Heart right ventricle (tissue), 16 donors: Measurements from ENCODE around the gene C2orf49. TPM values are rescaled to one million over a fixed set of nuclear protein-coding genes. Genes with fewer than 3 reads are reported as not detected.

Experiments
- ATAC-seq, 8 donors: fragments of 200-7000 bp; cut with Tn5 transposase; one replicate each; pipeline ENCODE4 v1.9.1; 2020; ENCODE audit warnings: mild to moderate bottlenecking in 8 of 8, moderate library complexity in 8 of 8, moderate number of reproducible peaks in 1 of 8
- DNase-seq, 2 donors: peaks; one replicate each; pipeline ENCODE4 v3.0.0-alpha.2; 2020
- H3K27ac ChIP-seq, 10 donors: fragments of 200-600 bp; sonication (generic) in 2 of 10; one replicate each; pipeline versions ENCODE4 v1.5.0 to v1.8.0; 2020 to 2022; ENCODE audit warnings: mild to moderate bottlenecking in 3 of 10
- H3K27me3 ChIP-seq, 7 donors: fragments of 200-600 bp; one replicate each; pipeline ENCODE4 v1.8.0; 2021 to 2022; ENCODE audit warnings: mild to moderate bottlenecking in 2 of 7
- H3K36me3 ChIP-seq, 9 donors: fragments of 200-600 bp; sonication (generic) in 1 of 9; one replicate each; pipeline versions ENCODE4 v1.5.0 to v1.8.0; 2020 to 2022; ENCODE audit warnings: mild to moderate bottlenecking in 2 of 9
- H3K4me1 ChIP-seq, 9 donors: fragments of 200-600 bp; sonication (generic) in 1 of 9; one replicate each; pipeline versions ENCODE4 v1.5.0 to v1.8.0; 2020 to 2022; ENCODE audit warnings: mild to moderate bottlenecking in 4 of 9
- H3K4me3 ChIP-seq, 10 donors: fragments of 200-600 bp; sonication (generic) in 2 of 10; one replicate each; pipeline versions ENCODE4 v1.5.0 to v1.8.0; 2020 to 2022; ENCODE audit warnings: mild to moderate bottlenecking in 7 of 10, moderate library complexity in 2 of 10
- H3K9me3 ChIP-seq, 11 donors: fragments of 200-600 bp in 10 of 11; sonication (generic) in 2 of 11; one replicate each; pipeline versions ENCODE4 v1.5.0 to v1.8.0; 2013 to 2022; ENCODE audit warnings: mild to moderate bottlenecking in 2 of 11, control low read depth in 1 of 11, moderate library complexity in 1 of 11
- CTCF ChIP-seq, 9 donors: fragments of 200-600 bp; sonication (generic) in 2 of 9; IDR thresholded peaks; one replicate each; pipeline versions ENCODE4 v1.5.0 to v1.8.0; 2021 to 2022; ENCODE audit warnings: antibody characterized with exemption in 9 of 9, mild to moderate bottlenecking in 5 of 9, moderate library complexity in 1 of 9
- WGBS, 2 donors: extraction: QIAGEN DNeasy Blood & Tissue Kit; methylation state at CpG; one replicate each; pipeline ENCODE4 v1.1.7; 2013; ENCODE audit warnings: inconsistent platforms in 1 of 2; 5-methylcytosine and 5-hydroxymethylcytosine counted together
- intact Hi-C, 10 donors: fragments of 100-400 bp; cut with DNase I; formaldehyde crosslinking; loops; one replicate each; pipeline versions ENCODE4 v1.11.1 to v1.14.2; 2022
- polyA plus RNA-seq, 2 donors: library from polyadenylated mRNA; stranded (reverse); fragments of 200-250 nt; gene quantifications; one replicate each; pipeline ENCODE4 v1.2.3, GENCODE V29; 2013
- total RNA-seq, 10 donors: library from RNA; stranded (reverse); fragmentation: NEBNext Ultra II Directional in 3 of 10; extraction: Animal tissue kit (Norgen Biotek cat#: 25700) in 3 of 10; gene quantifications; one replicate each; pipeline versions ENCODE4 v1.2.1 to v1.2.4, GENCODE V29; 2021 to 2023
- donor health status: Arrhythmogenic right ventricular cardiomyopathy.
- donor health status: ischemic (EF 13 %, LVEDD 7.1; RV severe dilation, severe dysfunction).
- donor health status: healthy with polysubstance abuse.
- donor health status: DM: no; HTN: yes; CAD: no.
- donor health status: DM: no; HTN: no; CAD: no.
- donor health status: ischemic (EF 25% LVEDD 6.9; RV normal size, moderate dysfunction).
- donor health status: ischemic (EF 25% LVEDD 5.7; RV mildly dilated, moderate dysfunction).
- donor health status: healthy.
- donor health status: DM: yes; HTN: yes; CAD: no.
- donor health status: Ischemic cardiomyopathy.
- donor health status: ischemic (EF 35%, LVEDD 5.7; RV mildly dilated, moderate dysfunction).
- donor health status: nonischemic (EF 11% LVEDD 7.7; RV severe dilation, severe dysfunction).
- donor health status: DM: yes; HTN: yes; CAD: no.
- donor health status: PGD.
- donor health status: ischemic (EF 29% LVEDD 5.4; RV normal size, mild dysfunction).
- donor health status: nonischemic (EF 23%, LVEDD 6.1; RV moderate dilation, normal function).

C2orf49 gene
- total and polyA plus RNA-seq, 12 donors = 9.0 to 22.9 (median 16.2) TPM

GRCh38 chr2:105382177-105382576 is 44.8 kb downstream of the C2orf49 start:
- H3K36me3 ChIP-seq = peaks cover 0 to 83% (median 28%) of the 10 kb centered on the region in 9 donors
- no peaks in the 10 kb centered on the region for H3K27me3 ChIP-seq
- WGBS, 2 donors = 73 to 80% methylated on average over 5 of the region's 5 CpGs
- DNase-seq (no peak), ATAC-seq (peak in 3 of 8 donors; percentile 1 to 5 (median 4))
- intact Hi-C loops = no loop called here
- peaks cover 14 to 100% (median 75%) of the 10 kb centered on the region in 9 donors for H3K4me1 ChIP-seq
- no peaks in the 10 kb centered on the region for H3K9me3 ChIP-seq
- TF ChIP-seq CTCF (IDR thresholded peaks at IDR 0.05) = no peak
- H3K4me3 ChIP-seq = no peak overlapping the region
- peak overlapping the region in 8 of 10 donors; percentile 0 to 93 (median 72) for H3K27ac ChIP-seq

GRCh38 chr2:105383432-105384166 is 46.3 kb downstream of the C2orf49 start:
- intact Hi-C loops = no loop called here
- no peak for TF ChIP-seq CTCF (IDR thresholded peaks at IDR 0.05)
- Histone ChIP-seq H3K27ac (peak overlapping the region in 9 of 10 donors; percentile 32 to 93 (median 59)), H3K36me3 (peaks cover 0 to 75% (median 28%) of the 10 kb centered on the region in 9 donors), H3K4me3 (no peak overlapping the region), H3K4me1 (peaks cover 18 to 100% (median 76%) of the 10 kb centered on the region in 9 donors), H3K9me3 (no peaks in the 10 kb centered on the region), H3K27me3 (no peaks in the 10 kb centered on the region)
- ATAC-seq (peak in 4 of 8 donors; percentile 34 to 54 (median 49)), DNase-seq (no peak)
- 46 to 57% methylated on average over 8 of the region's 8 CpGs for WGBS, 2 donors

- H3K4me3 ChIP-seq = no peak overlapping the region
- peaks cover 25 to 100% (median 76%) of the 10 kb centered on the region in 9 donors for H3K4me1 ChIP-seq
- 60 to 72% methylated on average over 7 of the region's 7 CpGs for WGBS, 2 donors
- peak overlapping the region in 9 of 10 donors; percentile 32 to 93 (median 59) for H3K27ac ChIP-seq
- H3K27me3 ChIP-seq = no peaks in the 10 kb centered on the region
- intact Hi-C loops = no loop called here
- H3K9me3 ChIP-seq = no peaks in the 10 kb centered on the region
- peak in 3 of 9 donors; percentile 18 to 29 (median 22) for TF ChIP-seq CTCF (IDR thresholded peaks at IDR 0.05)
- DNase-seq (no peak), ATAC-seq (no peak)
- H3K36me3 ChIP-seq = peaks cover 0 to 69% (median 28%) of the 10 kb centered on the region in 9 donors
Measured at GRCh38 chr2:105384216-105384615, 46.9 kb downstream of the C2orf49 start.

DNA sequence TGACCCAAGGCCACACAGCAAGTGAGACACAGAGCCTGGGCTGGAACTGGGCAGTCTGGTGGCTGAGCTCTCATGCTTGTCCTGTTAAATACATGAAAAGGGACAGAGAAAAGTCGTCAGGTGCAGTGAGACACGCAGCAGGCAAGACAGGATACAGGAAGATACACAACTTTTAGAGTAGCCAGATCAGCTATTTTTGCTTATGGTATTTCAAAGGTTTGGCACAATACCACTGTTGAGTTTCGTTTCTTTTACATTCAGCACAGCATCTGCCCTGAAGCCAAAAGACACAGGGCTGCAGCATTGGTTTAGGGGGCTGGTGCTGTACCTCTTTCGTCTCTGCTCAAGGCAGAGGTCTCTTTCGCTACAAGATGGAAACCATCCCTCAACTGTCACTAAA is 47.5 kb downstream of the C2orf49 start:
- TF ChIP-seq CTCF (IDR thresholded peaks at IDR 0.05) = no peak
- WGBS, 2 donors = 50 to 73% methylated on average over 5 of the region's 5 CpGs
- H3K27ac ChIP-seq = peak overlapping the region in 8 of 10 donors; percentile 11 to 93 (median 68)
- H3K4me1 ChIP-seq = peaks cover 27 to 100% (median 75%) of the 10 kb centered on the region in 9 donors
- no peaks in the 10 kb centered on the region for H3K9me3 ChIP-seq
- no peak for DNase-seq
- intact Hi-C loops = loop anchor here in 1 of 10 donors (5.0 kb wide), 1 partner anchor 112 kb away; no protein-coding TSS in a partner anchor
- no peaks in the 10 kb centered on the region for H3K27me3 ChIP-seq
- peak in 2 of 8 donors; percentile 4 to 7 for ATAC-seq
- H3K36me3 ChIP-seq = peaks cover 0 to 65% (median 28%) of the 10 kb centered on the region in 9 donors
- H3K4me3 ChIP-seq = no peak overlapping the region
